Measurements from ENCODE around the gene XPNPEP2.

The XPNPEP2 gene, protein sequence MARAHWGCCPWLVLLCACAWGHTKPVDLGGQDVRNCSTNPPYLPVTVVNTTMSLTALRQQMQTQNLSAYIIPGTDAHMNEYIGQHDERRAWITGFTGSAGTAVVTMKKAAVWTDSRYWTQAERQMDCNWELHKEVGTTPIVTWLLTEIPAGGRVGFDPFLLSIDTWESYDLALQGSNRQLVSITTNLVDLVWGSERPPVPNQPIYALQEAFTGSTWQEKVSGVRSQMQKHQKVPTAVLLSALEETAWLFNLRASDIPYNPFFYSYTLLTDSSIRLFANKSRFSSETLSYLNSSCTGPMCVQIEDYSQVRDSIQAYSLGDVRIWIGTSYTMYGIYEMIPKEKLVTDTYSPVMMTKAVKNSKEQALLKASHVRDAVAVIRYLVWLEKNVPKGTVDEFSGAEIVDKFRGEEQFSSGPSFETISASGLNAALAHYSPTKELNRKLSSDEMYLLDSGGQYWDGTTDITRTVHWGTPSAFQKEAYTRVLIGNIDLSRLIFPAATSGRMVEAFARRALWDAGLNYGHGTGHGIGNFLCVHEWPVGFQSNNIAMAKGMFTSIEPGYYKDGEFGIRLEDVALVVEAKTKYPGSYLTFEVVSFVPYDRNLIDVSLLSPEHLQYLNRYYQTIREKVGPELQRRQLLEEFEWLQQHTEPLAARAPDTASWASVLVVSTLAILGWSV

DNA sequence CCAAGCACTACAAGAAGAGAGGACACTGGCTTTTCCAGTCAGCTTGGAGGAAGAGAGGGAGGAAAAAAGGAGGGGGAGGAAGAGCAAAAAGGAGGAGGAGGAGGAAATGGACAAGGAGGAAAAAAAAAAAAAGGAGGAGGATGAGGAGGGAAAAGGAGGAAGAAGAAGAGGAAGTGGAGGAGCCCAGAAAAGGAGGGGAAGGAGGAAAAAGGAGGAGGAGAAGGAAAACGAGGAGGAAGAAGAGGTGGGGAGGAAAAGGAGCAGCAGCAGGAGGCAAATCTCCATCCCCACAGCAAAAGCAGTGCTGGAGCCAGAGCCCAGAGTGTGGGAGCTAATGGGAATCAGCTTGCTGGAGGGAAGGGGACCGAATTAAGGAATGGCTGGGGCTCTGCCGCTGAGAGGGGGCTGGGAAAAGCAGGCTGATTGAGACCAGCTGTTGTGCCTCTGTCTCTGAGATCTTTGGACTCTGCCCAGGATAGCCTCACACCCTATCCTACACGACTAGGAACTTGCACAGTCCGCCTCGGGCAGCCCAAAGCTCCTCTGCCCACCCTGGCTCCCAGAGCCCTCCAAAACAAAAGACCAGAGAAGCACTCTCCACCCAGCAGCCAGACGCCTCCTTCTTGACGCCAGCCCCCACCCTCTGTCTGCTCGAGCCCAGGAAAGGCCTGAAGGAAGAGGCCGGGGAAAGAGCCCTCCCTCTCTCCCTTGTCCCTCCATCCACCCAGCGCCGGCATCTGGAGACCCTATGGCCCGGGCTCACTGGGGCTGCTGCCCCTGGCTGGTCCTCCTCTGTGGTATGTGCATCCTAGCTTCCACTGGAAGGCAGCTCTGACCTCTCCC is at the start of gene XPNPEP2:
Gene XPNPEP2, plus strand, starts transcription at position 514 of the 843 bp plus-strand sequence. Its CDS starts 235 bp downstream, at position 749.
- TF ChIP-seq, protein P1, sequence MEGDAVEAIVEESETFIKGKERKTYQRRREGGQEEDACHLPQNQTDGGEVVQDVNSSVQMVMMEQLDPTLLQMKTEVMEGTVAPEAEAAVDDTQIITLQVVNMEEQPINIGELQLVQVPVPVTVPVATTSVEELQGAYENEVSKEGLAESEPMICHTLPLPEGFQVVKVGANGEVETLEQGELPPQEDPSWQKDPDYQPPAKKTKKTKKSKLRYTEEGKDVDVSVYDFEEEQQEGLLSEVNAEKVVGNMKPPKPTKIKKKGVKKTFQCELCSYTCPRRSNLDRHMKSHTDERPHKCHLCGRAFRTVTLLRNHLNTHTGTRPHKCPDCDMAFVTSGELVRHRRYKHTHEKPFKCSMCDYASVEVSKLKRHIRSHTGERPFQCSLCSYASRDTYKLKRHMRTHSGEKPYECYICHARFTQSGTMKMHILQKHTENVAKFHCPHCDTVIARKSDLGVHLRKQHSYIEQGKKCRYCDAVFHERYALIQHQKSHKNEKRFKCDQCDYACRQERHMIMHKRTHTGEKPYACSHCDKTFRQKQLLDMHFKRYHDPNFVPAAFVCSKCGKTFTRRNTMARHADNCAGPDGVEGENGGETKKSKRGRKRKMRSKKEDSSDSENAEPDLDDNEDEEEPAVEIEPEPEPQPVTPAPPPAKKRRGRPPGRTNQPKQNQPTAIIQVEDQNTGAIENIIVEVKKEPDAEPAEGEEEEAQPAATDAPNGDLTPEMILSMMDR (IDR thresholded peaks at IDR 0.05; ENCODE audit: low read length, missing control alignments): no peak
- DNase-seq (ENCODE audit: low read depth): peak; percentile 67
- H3K4me3 ChIP-seq (replicated peaks; ENCODE audit: low read depth, low read length): no peak within 1 kb of the TSS

DNA sequence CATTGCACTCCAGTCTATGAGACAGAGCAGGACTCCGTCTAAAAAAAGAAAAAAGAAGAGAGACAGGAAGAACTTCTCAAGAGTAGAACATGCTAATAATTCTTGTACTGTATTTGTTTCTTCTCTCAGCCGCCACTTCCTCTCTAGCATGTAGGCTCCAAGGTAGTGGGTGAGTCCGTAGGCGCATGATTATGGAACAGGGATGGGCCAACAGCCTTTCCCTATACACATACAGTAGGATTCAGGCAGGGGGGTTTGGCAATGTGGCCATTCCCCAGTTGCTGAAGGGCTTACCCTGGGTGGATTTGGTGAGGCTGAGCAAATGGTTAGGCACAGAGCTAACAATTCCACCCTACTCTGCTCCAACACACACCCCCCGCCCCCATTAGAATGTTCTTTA is 49.0 kb upstream of the XPNPEP2 start:
- TF ChIP-seq, protein P1 (IDR thresholded peaks at IDR 0.05; ENCODE audit: low read length, missing control alignments): no peak

DNA sequence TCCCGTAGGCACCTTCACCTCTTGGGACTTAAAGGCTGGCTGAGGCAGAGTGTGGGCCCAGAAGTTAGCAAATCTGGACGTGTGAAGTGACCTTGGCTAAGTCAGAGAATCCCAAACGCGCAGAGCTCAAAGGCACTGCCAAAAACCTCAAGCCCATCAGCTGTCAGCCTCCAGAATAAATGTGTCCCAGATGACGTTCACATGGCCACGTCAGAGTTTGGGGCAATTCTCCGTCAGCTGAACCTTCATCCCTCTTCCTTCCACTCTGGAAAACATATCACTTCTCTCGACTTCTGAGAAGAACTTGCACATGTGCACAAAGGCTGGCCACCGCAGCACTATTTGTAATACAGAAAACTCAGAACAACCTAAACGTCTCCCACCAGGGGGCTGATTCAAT is 48.3 kb upstream of the XPNPEP2 start:
- TF ChIP-seq, protein P1 (IDR thresholded peaks at IDR 0.05; ENCODE audit: low read length, missing control alignments): no peak
- DNase-seq (ENCODE audit: low read depth): peak; percentile 55
- no peak overlapping the region for H3K4me3 ChIP-seq (replicated peaks; ENCODE audit: low read depth, low read length)

More for the DNA sequence above, 49.0 kb upstream of the XPNPEP2 start:
- no peak overlapping the region for H3K4me3 ChIP-seq (replicated peaks; ENCODE audit: low read depth, low read length)
- DNase-seq (ENCODE audit: low read depth): no peak

DNA sequence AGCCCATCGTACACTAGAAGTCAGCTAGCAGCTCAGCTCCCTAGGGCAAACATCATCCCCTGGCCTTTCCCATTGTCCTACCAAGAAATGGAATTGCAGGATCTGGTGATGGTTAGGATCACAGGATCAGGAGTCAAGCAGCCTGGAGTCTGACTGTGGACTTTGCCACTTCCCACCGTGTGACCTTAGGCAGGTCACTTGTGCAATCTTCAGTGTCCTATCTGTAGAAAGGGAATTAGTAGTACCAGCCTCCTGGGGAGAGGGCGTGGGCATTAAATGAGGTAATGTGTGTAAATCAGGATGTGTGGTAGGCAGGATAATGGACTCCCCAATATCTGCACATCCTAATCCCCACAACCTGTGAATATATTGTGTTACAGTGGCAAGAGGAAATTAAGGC is 45.4 kb upstream of the XPNPEP2 start:
- no peak for DNase-seq (ENCODE audit: low read depth)
- TF ChIP-seq, protein P1 (IDR thresholded peaks at IDR 0.05; ENCODE audit: low read length, missing control alignments): no peak

DNA sequence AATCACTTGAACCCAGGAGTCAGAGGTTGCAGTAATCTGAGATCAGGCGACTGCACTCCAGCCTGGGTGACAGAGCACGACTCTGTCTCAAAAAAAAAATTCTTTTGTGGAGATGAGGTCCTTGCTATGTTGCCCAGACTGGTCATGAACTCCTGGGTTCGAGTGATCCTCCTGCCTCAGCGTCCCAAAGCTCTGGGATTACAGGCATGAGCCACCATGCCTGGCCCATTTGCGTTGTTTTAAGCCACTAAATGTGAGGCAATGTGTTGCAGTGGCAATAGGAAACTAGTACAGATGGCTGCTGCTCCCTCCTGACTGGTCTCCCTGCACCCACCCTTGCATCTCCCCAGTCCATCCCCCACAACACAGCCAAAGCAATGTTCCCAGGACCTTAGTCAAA is 44.0 kb upstream of the XPNPEP2 start:
- no peak for DNase-seq (ENCODE audit: low read depth)
- TF ChIP-seq, protein P1 (IDR thresholded peaks at IDR 0.05; ENCODE audit: low read length, missing control alignments): no peak
- H3K4me3 ChIP-seq (replicated peaks; ENCODE audit: low read depth, low read length): no peak overlapping the region

More for the DNA sequence above, 45.4 kb upstream of the XPNPEP2 start:
- no peak overlapping the region for H3K4me3 ChIP-seq (replicated peaks; ENCODE audit: low read depth, low read length)

DNA sequence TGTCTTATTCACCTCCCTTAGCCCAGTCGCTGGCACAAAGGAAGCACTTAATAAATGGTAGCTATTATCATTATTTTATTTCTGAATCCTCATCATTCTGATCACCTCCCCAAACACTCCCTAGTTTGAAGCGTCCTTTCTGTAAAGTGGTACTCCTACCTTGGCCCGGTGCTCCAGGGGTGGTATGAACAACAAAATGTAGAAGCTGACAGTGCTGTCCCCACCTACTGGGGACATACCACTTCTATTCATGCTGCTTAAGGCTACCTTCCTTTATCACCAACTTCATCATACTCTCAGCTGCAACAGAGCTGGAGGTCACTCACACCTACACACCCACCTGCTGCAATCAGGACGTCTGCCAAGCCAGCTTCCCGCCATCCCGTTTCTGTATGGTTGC is 43.2 kb upstream of the XPNPEP2 start:
- TF ChIP-seq, protein P1 (IDR thresholded peaks at IDR 0.05; ENCODE audit: low read length, missing control alignments): no peak
- H3K4me3 ChIP-seq (replicated peaks; ENCODE audit: low read depth, low read length): no peak overlapping the region
- DNase-seq (ENCODE audit: low read depth): no peak

Measured in fibroblast of pulmonary artery (primary cell).